ENCODE measurements around the gene NFATC1.
"Not testable (repeated sequence)": the region's sequence is repeated elsewhere in the genome, so short reads cannot be mapped to it uniquely, and the experiment has no call there.

Gene NFATC1

DNA sequence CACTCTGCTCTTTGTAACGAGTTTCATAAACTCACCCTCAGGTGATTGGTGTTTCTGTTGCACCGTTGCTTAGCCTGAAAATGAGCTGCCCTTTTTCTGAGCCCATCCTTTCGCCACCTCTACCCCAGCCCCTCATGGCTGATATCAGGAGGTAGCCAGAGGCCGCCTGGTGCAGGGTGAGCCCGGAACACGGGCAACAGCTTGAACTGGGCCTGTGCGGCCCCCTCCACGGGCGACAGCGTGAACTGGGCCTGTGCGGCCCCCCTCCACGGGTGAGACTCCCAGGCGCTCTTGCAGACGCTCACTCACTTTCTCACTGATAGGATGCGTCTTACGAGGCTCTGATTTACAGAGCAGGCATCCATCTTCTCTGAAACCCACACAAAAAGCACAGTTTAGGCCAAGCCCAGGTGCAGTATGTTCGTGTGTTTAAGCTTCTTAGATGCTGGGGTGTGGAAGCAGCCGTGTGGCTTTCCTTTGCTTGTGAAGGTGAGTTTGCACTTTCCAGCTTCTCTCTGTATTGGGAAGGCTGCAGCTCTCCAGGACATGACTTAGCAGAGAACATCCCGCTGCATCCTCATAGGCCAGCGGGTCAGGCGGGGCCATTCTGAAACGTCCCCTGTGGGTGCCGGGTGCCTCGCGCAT lies 83.5 kb downstream of the NFATC1 start:
- DNase-seq = no peak

DNA sequence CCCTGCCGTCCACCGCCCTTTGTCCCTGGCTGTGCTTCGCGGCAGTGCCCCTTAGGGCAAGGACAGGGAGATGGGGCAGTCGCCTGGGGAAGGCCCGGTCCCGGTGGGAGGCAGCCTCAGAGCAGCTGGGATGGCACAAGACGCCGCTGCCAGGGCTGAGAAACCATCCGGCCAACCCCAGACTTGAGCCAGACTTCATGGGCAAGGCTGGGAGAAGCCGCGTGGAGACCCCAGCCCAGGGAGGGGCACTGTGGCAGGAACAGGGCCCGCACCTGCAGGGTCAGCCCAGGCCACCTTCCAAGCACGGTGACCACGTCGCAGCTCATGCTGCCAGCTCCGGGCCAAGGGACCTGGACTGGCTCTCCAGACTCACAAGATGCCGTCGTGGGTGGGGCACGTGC lies 84.0 kb downstream of the NFATC1 start:
- no peak for DNase-seq

DNA sequence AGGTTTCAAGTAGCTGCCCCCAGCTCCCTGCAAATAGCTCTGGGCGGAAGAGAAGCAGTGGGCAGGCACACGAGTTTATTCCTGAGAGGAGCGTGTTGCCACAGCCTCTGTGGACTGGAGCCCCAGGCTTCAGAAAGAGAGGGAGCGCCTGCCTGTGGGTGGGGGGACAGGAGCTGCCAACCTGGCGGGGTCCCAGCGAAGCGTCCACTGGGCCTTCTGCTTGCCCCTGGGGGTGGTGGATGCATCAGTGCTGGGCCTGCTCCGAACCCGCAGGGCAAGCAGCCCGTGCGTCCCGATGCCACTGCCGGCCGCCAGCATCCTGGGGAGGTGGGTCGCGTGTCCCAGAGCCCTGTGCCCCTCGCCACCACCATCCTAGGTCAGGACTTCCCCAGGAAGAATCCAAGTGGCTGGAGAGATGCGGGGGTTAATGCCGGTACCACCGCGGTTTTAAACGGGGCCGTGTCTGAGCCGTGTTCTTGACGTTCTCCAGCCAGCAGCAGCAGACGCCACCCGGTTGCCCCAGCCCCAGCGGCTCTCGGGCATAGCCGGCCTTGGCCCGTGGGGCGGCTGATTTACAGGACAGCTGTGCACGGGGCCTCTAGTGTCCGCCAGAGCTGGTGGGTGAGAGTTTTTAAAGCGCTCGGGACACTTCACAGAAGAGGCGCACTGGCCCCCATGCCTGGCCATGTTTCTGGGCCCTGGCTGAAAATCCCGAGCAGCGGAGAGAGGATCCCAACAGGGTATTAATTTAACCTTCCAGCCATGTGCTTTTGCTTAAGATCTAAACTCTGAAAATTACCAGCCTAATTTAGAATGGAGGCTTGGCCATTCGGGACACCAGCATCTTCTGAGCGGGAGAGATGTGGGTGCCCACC lies 84.7 kb downstream of the NFATC1 start:
- no peak for DNase-seq

DNA sequence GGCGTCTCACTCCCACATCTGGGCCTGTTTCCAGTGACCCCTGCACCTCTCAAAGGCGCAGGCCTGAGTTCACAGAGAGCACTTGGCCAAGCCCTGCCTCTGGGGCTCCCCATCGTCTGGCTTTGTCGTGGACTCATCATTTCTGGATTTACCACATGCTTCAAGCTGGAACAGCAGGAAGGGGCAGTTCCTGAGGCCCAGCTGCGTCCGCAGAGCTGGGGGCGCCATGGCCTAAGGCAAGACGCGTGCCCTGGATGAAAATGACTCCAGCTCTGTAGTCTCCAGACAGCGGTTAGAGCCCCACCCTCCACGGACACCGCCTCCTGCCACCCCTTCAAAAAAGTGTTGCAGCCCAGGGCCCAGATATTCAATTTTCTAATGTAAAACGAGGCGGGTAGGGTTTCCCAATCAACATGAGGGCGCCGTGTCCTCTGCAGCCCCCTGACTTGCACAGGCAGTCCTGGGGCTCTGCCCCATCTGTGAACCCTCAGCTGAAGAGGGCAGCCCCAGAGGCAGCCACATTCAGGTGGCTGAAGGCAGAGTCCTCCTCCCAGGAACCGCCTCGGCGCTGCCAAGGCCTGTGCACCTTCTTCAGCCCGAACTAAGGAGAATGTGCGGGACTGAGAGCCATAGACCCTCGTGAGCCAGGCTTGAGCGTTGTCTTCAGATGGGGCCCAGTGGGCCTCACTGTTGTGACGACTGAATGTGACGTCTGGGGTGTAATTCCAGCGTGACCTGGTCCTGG lies 85.5 kb downstream of the NFATC1 start:
- DNase-seq = no peak

DNA sequence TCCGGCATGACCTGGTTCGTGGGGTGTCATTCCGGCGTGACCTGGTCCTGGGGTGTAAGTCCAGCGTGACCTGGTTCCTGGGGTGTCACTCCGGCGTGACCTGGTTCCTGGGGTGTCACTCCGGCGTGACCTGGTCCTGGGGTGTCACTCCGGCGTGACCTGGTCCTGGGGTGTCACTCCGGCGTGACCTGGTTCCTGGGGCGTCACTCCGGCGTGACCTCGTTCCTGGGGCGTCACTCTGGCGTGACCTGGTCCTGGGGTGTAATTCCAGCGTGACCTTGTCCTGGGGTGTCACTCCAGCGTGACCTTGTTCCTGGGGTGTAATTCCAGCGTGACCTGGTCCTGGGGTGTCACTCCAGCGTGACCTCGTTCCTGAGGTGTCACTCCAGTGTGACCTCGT lies 87.7 kb downstream of the NFATC1 start:
- DNase-seq = not testable (repeated sequence)

DNA sequence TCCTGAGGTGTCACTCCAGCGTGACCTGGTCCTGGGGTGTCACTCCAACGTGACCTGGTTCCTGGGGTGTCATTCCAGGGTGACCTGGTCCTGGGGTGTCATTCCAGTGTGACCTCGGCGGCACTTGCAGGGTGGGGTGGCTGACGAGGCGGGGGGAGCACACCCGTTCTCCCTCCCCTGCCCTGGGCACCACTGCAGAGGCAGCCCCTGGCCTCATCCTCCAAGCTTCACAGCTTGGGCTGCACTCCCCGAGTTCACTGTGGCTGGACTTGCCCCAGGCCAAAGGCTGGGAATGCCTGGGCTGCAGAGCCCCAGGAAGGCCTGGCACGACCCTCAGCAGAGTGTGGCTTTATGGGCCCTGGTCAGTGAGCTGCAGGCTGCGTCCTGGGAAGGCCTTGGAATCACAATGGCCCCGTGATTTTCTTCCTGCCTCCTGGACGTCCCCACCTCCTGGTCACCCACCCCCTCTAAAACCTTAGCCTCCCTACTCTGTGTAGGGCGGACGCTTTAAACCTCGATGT lies 88.3 kb downstream of the NFATC1 start:
- DNase-seq = no peak

DNA sequence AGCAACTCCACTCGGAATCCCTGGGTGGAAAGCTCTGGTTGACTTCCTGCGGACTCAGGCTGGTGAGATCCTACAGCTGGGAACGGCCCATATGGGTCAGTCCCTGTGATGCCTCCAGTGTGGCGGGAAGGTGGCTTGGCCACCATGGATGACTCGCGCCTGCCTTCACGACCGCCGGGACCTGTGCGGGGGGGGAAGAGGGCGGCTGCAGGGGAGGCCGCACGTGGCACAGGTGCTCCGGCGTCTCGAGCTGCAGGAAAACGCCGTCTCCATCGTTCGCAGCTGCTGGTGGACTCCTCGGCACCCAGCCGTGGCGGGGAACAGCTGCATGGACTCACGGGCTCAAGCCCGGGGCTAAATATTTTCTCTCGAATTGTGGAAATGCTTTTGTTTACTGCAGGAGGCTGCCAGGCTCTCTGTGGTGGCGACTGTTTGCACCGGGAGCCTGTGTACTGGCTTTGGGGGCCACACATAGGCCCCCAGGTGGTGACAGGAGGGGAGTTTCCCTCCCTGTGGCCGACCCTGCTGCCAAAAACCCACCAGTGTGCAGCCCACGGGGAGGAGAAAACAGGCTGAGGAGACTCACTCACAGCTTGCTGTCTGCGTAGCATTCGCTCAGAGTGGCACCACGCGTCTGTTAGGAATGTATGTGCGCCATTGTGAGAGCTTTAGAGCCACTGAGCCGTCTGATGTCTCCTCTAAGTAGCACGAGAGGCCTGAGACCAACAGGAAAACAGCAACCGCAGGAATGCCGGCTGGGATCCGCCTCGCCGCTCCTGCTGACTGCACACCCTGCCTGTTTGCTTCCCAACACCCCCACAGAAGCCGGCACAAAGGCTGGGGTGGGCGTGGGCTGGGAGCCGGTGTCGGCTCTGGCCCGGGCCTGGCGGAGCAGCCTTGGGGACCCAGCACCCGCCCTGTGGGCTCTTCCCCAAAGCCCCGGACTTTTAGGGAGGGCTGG lies 89.2 kb downstream of the NFATC1 start:
- DNase-seq = no peak

DNA sequence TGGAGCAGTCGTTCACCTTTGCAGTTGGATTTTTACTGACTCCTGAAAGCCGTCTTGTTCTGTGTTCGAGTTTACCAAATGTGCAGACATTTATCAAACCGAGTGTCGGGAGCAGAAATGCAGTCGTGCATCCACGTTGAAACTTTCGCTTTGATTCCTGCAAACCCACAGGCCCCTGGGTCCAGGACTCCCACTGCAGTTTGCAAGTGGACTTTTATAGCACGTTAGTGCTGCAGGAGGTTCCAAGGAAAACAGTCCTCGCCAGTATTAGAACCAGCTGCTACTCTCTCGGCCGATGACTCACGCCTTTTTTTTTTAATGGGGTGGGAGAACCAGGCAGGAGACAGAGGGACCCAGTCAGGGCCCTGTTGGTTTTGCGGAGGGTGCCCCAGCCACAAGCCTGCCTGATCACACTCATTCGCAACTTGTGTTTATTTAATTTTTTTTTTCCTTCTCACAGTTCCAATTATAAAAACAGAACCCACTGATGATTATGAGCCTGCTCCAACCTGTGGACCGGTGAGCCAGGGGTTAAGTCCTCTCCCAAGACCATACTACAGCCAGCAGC lies 90.1 kb downstream of the NFATC1 start:
- no peak for DNase-seq

DNA sequence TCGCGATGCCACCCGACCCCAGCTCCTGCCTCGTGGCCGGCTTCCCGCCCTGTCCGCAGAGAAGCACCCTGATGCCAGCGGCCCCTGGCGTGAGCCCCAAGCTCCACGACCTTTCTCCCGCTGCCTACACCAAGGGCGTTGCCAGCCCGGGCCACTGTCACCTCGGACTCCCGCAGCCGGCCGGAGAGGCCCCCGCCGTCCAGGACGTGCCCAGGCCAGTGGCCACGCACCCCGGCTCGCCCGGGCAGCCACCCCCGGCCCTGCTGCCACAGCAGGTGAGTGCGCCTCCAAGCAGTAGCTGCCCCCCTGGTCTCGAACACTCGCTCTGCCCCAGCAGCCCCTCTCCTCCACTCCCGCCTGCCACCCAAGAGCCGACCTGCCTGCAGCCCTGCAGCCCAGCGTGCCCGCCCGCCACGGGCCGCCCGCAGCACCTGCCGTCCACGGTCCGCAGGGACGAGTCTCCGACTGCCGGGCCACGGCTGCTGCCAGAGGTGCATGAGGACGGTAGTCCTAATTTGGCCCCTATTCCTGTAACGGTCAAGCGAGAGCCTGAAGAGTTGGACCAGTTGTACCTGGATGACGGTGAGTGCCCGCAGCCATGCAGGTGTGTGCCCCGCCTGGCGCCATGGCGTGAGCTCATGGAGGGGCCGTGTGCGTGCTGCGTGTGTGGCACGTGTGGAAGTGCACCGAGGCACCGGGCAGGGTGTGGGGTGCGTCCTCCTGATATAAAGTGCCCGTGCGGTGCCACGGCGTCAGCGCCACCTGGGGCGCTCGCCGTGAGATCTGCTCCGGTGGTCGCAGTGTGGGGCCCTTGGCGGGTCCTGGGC lies 90.8 kb downstream of the NFATC1 start:
- no peak for DNase-seq

DNA sequence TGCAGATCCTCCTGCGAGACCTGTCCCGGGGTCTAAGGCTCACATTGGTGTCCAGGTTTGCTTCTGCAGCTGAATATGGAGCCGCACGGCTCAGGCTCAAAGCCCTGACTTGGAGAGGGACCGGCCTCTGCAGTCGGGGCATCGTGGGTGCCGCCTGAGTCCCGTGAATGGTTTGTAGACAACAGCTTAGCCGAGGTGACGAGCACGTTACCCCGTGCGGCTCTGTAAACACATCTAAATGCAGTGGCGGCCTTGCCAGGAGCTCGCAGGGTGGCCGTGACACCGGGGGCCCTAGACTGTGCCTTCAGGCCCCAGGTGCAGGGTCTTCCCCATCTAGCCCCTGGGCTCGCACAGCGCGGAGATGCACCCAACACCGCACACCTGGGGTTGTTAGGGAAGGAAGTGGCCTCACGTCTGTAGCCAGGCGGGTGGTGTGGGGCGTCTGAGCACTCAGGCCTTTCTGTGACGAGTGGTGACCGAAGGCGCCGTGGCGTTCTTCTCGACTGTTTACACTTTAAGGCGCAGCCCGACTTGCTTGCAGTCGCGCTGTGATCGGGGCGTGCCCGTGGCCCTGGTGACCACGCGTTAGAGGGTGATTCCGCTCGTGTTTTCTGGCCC lies 91.6 kb downstream of the NFATC1 start:
- DNase-seq = no peak

DNA sequence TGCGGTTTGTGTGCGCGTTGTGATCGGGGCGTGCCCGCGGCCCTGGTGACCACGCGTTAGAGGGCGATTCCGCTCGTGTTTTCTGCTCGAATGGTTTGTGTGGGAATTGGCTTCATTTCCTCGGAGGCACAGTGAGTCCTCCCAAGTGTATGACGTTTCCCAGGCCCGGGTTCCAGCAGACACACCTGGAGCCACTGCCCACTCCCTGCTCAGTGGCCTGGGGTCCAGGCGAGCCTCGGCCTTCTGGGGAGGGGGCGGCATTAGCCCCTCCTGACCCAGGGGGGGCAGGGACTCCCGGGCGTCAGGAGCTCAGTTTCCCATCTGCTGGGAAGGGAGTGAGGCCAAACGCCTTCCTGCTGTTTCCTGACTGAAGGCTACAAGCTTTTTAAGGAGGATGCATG lies 92.1 kb downstream of the NFATC1 start:
- DNase-seq = no peak

DNA sequence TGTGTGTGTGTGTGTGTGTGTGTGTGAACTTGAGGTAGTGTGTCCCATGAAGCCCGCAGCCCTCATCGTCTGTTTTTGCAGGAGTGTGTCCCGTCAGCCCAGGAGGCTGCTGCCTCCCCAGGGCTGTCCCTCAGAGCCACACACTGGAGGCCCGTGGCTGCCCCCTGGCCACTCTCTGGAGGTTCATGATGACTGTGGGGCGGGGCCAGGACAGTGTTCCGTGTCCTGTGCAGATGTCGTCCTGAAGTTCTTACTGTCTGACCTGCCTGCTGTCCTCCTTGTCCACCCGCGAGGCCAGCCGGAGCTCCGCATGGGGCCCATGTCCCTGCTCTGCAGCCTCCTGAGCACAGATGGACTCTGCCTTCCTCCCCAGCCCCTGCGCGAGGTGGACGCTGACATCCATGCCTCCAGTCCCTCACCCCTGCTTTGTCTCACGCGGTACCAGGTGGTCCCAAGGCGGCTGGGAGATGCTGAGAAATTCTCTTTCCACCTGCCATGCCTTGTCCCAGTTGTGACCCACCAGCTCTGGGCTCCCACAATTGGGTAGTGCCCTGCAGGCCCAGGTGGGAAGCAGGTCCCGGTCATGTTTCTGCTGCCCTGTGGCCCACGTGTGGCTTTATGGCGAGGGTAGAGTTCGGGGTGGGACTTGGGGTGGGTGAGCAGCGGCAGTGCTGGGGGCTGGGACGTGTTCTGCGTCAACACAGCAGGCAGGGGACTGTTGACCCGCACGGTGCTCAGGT lies 92.8 kb downstream of the NFATC1 start:
- no peak for DNase-seq

DNA sequence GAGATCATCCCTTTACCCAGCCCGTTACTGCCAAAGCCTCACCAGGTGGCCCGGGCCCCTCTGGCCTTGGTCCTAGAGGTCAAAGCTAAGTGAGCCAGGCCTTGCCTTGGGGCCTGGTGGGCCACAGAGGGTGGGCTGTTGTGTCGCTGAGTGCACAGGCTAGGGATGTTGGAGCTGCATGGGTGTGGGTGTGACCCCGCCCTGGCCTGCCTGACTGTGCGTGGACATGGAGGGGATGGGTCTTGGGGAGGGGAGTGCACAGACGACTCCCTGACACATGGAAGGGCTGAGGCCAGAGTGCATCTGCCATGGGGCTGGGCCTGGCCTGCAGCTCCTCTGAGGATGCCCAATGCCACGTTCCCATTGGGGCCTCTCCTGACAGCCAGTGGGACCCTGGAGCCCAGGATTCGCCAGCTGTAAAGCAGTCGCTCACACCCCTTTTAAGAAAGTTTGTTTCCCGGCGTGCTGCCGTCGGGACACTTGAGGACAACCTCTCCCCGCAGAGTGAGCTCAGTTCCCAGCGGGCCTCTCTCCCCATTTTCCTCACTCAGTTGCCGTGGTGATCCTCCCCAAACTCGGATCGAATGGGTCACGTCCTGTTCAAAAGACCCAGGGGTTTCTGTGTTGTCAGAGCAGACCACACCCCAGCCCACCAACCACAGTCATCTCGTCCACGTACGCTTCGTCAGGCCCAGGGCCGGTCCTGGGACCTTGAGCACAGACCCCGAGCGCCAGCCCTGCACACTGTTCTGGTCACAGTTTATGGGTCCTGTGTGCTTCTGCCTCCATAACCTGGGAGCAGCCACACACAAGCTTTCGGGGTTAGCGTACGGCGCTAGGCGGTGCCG lies 93.5 kb downstream of the NFATC1 start:
- no peak for DNase-seq

DNA sequence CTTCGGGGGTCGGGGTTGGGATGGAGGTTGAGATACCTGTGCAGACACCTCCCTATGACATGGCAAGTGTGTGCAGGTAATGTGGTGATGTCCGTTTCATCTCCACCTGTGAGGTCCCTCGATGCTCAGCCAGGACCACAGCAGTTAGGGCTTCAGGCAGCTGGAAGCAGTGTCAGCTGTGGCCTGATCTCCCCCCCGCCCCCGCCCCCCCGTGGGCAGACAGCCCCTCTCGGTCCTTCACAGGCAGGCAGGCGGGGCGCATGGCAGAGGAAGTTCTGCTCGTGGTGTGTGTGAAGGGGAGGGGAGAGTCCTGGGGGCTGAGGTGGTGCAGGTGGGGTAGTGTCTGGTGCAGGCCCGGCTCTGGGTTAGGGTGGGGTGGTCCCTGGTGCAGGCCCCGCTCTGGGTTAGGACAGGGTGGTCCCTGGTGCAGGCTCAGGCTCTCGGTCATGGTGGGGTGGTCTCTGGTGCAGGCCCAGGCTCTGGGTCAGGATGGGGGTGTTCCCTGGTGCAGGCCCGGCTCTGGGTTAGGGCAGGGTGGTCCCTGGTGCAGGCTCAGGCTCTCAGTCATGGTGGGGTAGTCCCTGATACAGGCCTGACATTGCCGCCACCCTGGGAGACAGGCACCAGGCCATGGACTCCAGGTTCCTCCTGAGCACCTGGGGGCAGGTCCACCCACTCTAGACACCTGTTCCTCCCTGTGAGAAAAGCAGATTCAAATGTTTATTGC lies 94.3 kb downstream of the NFATC1 start:
- no peak for DNase-seq

DNA sequence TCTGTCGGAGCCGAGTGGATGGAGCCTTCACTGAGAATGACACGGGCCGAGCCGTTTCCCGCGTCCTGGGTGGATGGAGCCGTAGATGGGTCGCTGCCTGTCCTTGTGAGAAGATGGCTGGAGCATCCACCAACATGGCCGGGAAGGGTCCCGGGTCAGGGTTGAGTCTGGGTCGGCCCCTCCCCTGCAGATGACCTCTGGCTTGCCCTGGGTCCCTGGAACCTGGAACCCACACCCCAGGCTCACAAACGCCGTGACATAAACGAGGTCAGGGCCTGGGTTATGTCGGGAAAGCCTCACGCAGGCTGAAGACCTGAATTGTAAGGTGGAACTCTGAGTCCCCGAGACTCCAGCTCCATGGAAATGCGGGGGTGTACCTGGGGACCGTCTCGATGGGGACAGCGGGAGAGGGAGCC lies 94.9 kb downstream of the NFATC1 start:
- DNase-seq = no peak

DNA sequence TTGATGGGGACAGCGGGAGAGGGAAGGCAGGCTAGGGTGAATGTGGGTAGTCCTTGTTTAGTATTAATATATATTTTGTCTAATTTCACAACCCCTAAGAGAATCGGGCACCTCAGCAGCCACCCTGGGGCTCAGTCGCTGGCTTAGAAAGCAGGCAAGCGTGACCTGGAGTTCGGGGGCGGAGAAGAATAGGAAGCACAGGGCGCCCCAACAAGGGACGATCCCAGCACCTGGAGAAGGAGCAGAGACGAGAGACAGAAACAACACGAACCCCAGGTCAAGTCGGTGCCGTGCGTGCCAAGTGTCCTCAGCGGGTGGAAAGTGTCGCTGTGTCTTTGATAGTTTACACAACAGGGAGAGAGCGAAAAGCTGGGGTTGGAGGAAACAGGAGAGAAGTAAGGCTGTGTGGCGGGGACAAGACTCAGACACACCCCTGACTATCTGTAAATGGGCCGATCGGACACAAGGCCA lies 95.4 kb downstream of the NFATC1 start:
- DNase-seq = no peak

DNA sequence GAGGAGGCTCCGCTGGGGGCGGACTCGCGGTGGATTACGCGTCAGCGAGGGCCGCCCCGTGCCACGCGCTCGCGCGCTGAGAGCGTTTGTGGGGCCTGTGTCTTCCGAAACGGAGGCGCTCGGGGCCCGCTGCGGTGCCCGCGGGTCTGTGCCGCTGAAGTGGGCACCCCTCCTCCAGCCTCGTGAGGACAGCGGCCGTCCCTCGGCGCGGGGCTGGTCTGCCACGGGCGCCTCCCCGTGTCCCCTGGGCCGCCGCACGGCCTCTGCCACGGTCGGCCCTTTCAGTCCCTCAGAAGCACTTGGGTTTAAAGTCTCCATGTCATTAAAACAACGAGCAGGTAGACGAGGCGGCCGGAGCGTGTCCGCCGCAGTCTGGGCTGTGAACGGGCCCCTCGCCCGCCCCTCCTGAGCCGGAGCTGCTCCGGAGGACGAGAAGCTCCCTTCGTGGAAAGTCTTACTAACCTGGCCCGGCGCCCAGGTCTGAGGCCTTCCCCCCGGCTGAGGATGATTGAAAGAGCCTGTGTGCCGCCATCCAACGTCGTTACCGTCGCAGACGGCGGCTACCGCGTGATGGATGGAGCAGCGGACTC lies 97.6 kb downstream of the NFATC1 start:
- no peak for DNase-seq

DNA sequence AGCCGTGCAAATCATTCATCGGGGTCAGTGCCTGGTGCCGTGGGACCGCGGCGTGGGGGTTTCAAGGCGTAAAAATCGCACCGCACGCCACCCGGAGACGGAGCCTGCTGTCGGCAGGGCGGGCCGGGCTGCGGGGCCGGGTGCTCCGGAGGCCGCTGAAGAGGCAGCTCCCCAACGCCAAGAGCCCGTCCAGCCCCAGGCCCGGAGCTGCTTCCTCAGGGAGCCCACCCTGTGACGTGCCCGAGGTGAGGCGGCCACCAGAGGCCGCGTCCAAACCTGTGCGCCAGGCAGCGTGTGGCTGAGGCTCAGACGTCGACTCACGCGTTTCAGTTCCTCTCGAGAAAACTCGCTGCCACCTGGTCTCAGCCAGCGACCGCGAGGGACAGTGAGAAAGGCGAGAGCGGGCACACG lies 98.1 kb downstream of the NFATC1 start:
- DNase-seq = no peak

All from bone marrow (tissue), 2 donors.